Measurements from ENCODE around the gene MIS18BP1.
"Not testable (repeated sequence)": the region's sequence is repeated elsewhere in the genome, so short reads cannot be mapped to it uniquely, and the experiment has no call there.

The MIS18BP1 gene

DNA sequence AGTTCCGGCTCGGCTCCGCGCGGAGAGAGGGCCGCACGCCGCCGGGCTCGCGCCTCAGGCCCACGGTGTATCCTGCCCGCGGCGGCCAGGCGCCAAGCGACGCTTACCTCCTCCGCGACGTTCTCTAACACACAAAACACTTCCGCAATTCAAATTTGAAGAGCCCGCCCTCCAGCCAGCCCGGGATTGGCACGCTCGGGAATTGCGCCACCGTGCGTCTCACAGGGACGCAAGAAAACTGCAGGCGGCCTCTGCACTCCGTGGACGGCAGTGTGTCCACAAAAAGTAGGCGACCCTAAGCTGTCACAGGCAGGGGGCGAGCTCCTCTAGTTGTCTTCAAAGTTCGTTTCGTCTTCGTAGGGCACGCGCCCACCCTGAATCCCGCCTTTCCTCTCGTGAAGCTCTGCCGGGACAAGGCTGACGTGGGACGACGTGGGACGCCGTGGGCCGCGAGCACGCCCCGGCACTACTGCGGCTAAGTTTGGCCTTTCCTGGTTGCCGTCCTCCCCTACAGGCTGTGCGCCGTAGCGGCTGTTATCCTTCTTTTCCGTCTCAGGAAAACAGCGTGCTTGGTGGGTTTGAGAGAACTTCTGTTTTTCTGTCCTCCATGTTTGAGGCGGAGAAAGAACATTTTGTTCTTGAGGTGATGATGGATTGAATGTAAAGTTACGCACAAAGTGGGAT, at the start of gene MIS18BP1:
Gene MIS18BP1 (minus strand): TSS at position 133 of the 684 bp plus-strand sequence. CDS start 5,916 bp downstream, outside the sequence.
- Histone ChIP-seq H3K27ac (ENCODE audit: low read length) (peak within 1 kb of the TSS; percentile 96), H3K36me3 (ENCODE audit: control insufficient read depth in 1 of 2, insufficient read depth in 2 of 2, low read length in 2 of 2) (no peaks in the 10 kb centered on the region), H3K4me3 (ENCODE audit: low read depth in 1 of 2, low read length in 2 of 2) (peak within 1 kb of the TSS; percentile 88 to 89), H3K9me3 (ENCODE audit: control insufficient read depth in 1 of 2, low read length in 2 of 2) (peaks cover 4 to 5% of the 10 kb centered on the region in 2 donors), H3K4me1 (ENCODE audit: control insufficient read depth in 1 of 2, insufficient read depth in 2 of 2, low read length in 2 of 2) (peaks cover 6 to 7% of the 10 kb centered on the region in 2 donors), H3K27me3 (ENCODE audit: low read depth, low read length) (no peaks in the 10 kb centered on the region)

DNA sequence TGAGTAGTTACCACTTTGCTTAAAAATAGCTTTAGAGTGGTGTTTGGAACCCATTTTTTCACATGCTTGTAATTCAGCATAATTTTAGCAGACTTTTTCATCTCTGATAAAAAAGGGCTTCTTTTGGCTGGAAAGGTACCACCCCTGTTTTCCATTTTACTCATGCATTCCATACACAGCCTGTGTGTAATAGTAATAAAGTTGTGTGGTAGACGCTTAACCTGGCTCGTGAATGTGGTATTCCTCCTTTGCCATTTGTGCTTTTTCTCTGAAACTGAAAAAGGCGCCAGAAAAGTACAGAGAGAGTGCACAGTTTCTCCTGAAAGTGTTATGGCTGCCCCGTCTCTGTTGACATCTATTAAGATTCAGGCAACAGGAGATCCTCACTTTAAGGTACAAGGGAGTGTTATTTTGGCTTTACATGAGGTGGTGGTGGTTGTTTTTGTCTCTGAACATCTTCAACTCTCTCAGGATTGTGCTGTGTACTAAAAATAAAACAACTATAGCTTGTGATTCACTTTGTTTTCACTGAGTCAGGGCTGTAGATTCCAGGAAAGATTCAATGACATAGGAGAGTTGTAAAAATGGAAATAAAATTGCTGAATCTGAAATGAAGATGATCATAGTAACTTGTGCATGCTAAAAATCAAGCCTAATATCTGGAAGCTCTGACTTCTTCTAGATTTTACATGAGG, 45.6 kb upstream of the MIS18BP1 start:
- Histone ChIP-seq H3K4me1 (ENCODE audit: control insufficient read depth in 1 of 2, insufficient read depth in 2 of 2, low read length in 2 of 2) (no peaks in the 10 kb centered on the region), H3K27ac (ENCODE audit: low read length) (no peak overlapping the region), H3K9me3 (ENCODE audit: control insufficient read depth in 1 of 2, low read length in 2 of 2) (no peaks in the 10 kb centered on the region), H3K27me3 (ENCODE audit: low read depth, low read length) (no peaks in the 10 kb centered on the region), H3K4me3 (ENCODE audit: low read depth in 1 of 2, low read length in 2 of 2) (no peak overlapping the region), H3K36me3 (ENCODE audit: control insufficient read depth in 1 of 2, insufficient read depth in 2 of 2, low read length in 2 of 2) (no peaks in the 10 kb centered on the region)

DNA sequence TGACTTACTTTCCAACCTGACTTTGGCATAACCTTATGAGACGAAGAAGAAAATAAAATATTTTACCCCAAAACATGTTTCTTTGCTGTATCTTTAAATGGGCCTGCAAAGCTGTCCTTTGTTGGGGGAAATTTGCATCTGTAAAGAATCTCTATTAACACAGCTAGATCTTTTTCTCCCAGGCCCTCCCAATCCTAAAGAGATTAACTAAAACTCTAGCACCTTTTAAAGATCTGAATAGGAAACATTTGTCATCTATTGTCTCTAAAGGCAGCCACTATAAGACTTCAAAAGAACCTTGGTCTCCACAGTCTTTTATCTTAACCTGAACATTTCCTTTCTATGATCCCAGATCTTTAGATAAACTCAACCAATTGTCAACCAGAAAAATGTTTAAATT, 41.8 kb upstream of the MIS18BP1 start:
- H3K27me3 ChIP-seq (ENCODE audit: low read depth, low read length); H3K4me1 ChIP-seq (ENCODE audit: control insufficient read depth in 1 of 2, insufficient read depth in 2 of 2, low read length in 2 of 2); H3K27ac ChIP-seq (ENCODE audit: low read length); H3K4me3 ChIP-seq (ENCODE audit: low read depth in 1 of 2, low read length in 2 of 2); H3K9me3 ChIP-seq (ENCODE audit: control insufficient read depth in 1 of 2, low read length in 2 of 2); H3K36me3 ChIP-seq (ENCODE audit: control insufficient read depth in 1 of 2, insufficient read depth in 2 of 2, low read length in 2 of 2): not testable (repeated sequence)

DNA sequence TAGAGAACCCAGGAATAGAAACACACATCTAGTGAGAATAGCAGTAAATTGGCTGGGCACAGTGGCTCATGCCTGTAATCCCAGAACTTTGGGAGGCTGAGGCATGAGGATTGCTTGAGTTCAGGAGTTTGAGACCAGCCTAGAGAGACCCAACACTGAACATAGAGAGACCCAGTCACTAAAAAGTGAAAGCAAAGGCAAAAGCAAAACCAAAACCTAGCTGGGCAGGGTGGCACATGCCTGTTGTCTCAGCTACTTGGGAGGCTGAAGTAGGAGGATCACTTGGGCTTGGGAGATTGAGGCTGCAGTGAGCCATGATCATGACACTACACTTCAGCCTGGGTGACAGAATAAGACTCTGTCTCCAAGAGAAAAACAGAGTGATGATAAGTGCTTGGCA, 37.5 kb upstream of the MIS18BP1 start:
- Histone ChIP-seq H3K27ac (ENCODE audit: low read length) (no peak overlapping the region), H3K36me3 (ENCODE audit: control insufficient read depth in 1 of 2, insufficient read depth in 2 of 2, low read length in 2 of 2) (no peaks in the 10 kb centered on the region), H3K27me3 (ENCODE audit: low read depth, low read length) (no peaks in the 10 kb centered on the region), H3K4me3 (ENCODE audit: low read depth in 1 of 2, low read length in 2 of 2) (no peak overlapping the region), H3K4me1 (ENCODE audit: control insufficient read depth in 1 of 2, insufficient read depth in 2 of 2, low read length in 2 of 2) (no peaks in the 10 kb centered on the region), H3K9me3 (ENCODE audit: control insufficient read depth in 1 of 2, low read length in 2 of 2) (no peaks in the 10 kb centered on the region)

DNA sequence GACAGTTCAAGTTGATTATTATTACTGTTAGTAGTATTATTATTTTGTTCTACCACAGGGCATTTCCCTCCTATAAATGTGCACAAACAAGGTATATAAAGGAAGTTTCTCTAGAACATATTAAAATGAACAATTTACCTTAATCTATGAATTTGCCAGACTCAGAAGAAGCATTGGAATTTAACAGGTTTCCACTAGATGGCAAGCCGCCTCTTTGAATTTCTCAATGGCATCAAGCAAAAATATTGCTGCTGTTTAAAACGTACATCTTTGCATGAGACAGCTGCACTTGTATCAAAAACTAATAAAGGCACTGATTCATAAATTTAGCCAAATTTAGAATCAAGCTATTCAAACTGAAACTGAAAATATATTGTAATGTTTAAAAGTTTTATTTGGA, 34.6 kb upstream of the MIS18BP1 start:
- Histone ChIP-seq H3K9me3 (ENCODE audit: control insufficient read depth in 1 of 2, low read length in 2 of 2) (no peaks in the 10 kb centered on the region), H3K27ac (ENCODE audit: low read length) (no peak overlapping the region), H3K4me1 (ENCODE audit: control insufficient read depth in 1 of 2, insufficient read depth in 2 of 2, low read length in 2 of 2) (no peaks in the 10 kb centered on the region), H3K27me3 (ENCODE audit: low read depth, low read length) (no peaks in the 10 kb centered on the region), H3K4me3 (ENCODE audit: low read depth in 1 of 2, low read length in 2 of 2) (no peak overlapping the region), H3K36me3 (ENCODE audit: control insufficient read depth in 1 of 2, insufficient read depth in 2 of 2, low read length in 2 of 2) (no peaks in the 10 kb centered on the region)

DNA sequence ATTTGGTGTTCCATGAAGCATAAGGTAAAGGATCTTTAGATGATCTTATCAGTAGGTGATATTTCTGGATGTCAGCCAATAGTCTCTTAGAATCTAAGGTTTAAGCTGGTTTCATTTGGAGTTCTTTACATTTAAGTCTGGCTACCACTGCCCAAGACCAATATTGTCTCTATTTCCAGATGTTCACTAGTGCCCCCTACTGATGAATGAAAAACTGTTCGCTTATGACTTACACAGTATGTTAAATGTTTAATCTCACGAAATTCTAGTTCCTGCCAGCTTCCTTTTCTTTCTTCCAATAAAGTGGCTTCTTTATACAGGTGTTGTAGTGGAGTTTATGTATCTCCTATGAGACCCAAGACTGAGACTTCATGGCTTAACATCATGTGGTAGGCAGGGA, 31.8 kb upstream of the MIS18BP1 start:
- Histone ChIP-seq H3K27me3 (ENCODE audit: low read depth, low read length) (no peaks in the 10 kb centered on the region), H3K36me3 (ENCODE audit: control insufficient read depth in 1 of 2, insufficient read depth in 2 of 2, low read length in 2 of 2) (no peaks in the 10 kb centered on the region), H3K4me1 (ENCODE audit: control insufficient read depth in 1 of 2, insufficient read depth in 2 of 2, low read length in 2 of 2) (no peaks in the 10 kb centered on the region), H3K27ac (ENCODE audit: low read length) (no peak overlapping the region), H3K4me3 (ENCODE audit: low read depth in 1 of 2, low read length in 2 of 2) (no peak overlapping the region), H3K9me3 (ENCODE audit: control insufficient read depth in 1 of 2, low read length in 2 of 2) (no peaks in the 10 kb centered on the region)

DNA sequence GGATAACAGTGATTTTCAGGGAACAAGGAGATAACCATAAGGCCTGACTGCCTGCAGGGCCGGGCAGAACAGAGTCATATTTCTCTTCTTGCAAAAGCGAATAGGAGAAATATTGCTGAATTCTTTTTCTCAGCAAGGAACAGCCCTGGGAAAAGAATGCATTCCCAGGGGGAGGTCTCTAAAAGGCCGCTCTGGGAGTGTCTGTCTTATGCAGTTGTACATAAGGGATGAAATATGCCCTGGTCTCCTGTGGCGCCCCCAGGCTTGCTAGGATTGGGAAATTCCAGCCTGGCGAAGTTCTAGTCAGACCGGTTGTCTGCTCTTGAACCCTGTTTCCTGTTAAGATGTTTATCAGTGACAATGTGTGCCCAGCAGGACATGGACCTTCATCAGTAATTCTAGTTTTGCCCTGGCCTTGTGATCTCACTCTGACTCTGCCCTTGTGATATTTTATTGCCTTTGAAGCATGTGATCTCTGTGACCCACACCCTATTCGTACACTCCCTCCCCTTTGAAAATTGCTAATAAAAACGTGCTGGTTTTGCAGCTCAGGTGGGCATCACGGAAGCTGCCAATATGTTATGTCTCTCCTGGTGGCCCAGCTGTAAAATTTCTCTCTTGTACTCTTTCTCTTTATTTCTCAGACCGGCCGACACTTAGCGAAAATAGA, 28.9 kb upstream of the MIS18BP1 start:
- H3K4me1 ChIP-seq (ENCODE audit: control insufficient read depth in 1 of 2, insufficient read depth in 2 of 2, low read length in 2 of 2); H3K36me3 ChIP-seq (ENCODE audit: control insufficient read depth in 1 of 2, insufficient read depth in 2 of 2, low read length in 2 of 2); H3K9me3 ChIP-seq (ENCODE audit: control insufficient read depth in 1 of 2, low read length in 2 of 2); H3K27me3 ChIP-seq (ENCODE audit: low read depth, low read length); H3K27ac ChIP-seq (ENCODE audit: low read length); H3K4me3 ChIP-seq (ENCODE audit: low read depth in 1 of 2, low read length in 2 of 2): not testable (repeated sequence)

DNA sequence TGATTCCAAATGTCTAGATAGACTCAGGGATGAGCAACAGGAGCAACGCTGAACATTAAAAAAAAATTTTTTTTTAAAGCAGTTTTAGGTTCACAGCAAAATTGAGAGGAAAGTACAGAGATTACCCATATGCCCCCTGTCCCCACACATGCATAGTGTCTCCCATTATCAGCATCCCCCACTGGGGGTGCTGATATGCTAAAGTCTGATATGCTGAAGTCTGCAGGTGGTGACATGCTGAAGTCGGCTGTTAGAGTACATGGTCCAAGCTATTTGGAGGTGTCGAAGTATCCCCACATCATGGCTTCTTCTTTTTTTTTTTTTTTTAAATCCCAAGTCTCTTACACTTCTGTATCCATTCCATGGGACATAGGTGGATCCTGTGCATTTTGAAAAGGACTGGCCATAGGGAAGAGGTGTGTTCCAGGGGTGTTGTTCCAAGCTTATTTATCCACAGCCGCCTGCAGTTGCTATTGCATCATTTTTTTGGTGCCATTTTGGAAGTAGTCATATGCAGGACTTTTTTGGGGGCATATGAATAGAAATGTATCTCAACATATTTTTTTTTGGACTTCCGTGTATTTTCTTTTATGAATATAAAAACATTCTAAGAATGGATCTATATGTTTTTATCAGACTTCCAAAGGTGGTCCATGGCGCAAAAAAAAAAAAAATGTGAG, 19.0 kb upstream of the MIS18BP1 start:
- H3K27me3 ChIP-seq (ENCODE audit: low read depth, low read length): no peaks in the 10 kb centered on the region
- H3K4me1 ChIP-seq (ENCODE audit: control insufficient read depth in 1 of 2, insufficient read depth in 2 of 2, low read length in 2 of 2): no peaks in the 10 kb centered on the region
- no peaks in the 10 kb centered on the region for H3K9me3 ChIP-seq (ENCODE audit: control insufficient read depth in 1 of 2, low read length in 2 of 2)
- H3K4me3 ChIP-seq (ENCODE audit: low read depth in 1 of 2, low read length in 2 of 2): no peak overlapping the region
- no peaks in the 10 kb centered on the region for H3K36me3 ChIP-seq (ENCODE audit: control insufficient read depth in 1 of 2, insufficient read depth in 2 of 2, low read length in 2 of 2)
- no peak overlapping the region for H3K27ac ChIP-seq (ENCODE audit: low read length)

DNA sequence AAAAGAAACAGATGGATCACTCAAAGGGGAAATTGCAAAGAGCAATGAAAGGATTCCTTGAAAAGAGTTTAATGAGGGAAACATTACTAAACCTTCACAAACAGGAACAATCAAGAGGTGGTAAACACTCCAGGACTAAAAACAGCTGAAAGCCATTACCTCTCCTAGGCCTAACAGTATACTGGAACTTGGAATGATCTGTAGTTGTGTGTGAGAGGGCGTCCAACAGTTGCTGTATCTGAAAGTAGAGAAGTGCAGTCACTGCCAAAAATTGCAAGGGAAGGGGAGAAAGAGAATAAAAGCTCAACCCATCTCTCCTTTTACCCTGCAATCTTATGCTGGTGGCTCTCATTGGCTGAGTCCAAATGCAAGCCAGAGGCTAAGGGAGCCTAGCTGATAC, 17.0 kb upstream of the MIS18BP1 start:
- Histone ChIP-seq H3K4me1 (ENCODE audit: control insufficient read depth in 1 of 2, insufficient read depth in 2 of 2, low read length in 2 of 2) (no peaks in the 10 kb centered on the region), H3K9me3 (ENCODE audit: control insufficient read depth in 1 of 2, low read length in 2 of 2) (no peaks in the 10 kb centered on the region), H3K27ac (ENCODE audit: low read length) (no peak overlapping the region), H3K36me3 (ENCODE audit: control insufficient read depth in 1 of 2, insufficient read depth in 2 of 2, low read length in 2 of 2) (no peaks in the 10 kb centered on the region), H3K4me3 (ENCODE audit: low read depth in 1 of 2, low read length in 2 of 2) (no peak overlapping the region), H3K27me3 (ENCODE audit: low read depth, low read length) (no peaks in the 10 kb centered on the region)

DNA sequence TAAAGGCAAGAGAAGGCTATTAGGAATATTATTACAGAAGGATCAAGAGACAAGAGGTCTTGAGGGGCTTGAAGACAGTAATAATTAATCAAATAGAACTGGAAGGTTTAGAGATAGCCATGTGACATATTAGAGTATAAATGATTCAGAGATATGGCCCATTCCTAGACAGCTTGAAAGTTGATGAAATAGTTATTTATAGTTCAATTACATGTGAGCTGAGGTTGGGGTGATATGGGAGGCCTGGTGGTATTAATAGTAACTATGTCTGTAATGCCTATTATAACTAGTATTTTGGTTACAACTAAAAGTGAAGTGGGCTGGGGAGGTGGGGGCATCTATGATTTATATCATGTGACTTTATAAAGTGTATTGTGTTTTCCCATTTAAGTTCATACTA, 14.1 kb upstream of the MIS18BP1 start:
- H3K36me3 ChIP-seq (ENCODE audit: control insufficient read depth in 1 of 2, insufficient read depth in 2 of 2, low read length in 2 of 2): no peaks in the 10 kb centered on the region
- H3K9me3 ChIP-seq (ENCODE audit: control insufficient read depth in 1 of 2, low read length in 2 of 2): no peaks in the 10 kb centered on the region
- no peak overlapping the region for H3K4me3 ChIP-seq (ENCODE audit: low read depth in 1 of 2, low read length in 2 of 2)
- no peak overlapping the region for H3K27ac ChIP-seq (ENCODE audit: low read length)
- no peaks in the 10 kb centered on the region for H3K4me1 ChIP-seq (ENCODE audit: control insufficient read depth in 1 of 2, insufficient read depth in 2 of 2, low read length in 2 of 2)
- H3K27me3 ChIP-seq (ENCODE audit: low read depth, low read length): no peaks in the 10 kb centered on the region

DNA sequence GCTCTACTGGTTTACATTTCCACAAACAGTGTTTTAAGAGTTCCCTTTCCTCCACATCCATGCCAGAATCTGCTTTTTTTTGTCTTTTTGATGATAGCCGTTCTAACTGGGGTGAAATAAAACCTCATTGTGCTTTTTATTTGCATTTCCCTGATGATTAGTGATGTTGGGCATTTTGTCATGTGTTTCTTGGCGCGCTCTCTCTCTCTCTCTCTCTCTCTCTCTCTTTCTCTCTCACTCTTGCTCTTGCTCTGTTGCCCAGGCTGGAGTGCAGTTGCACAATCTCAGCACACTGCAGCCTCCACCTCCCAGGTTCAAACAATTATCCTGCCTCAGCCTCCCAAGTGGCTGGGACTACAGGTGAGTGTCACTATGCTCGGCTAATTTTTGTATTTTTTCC, 9.6 kb upstream of the MIS18BP1 start:
- H3K27ac ChIP-seq (ENCODE audit: low read length): no peak overlapping the region

More for the DNA sequence above, 9.6 kb upstream of the MIS18BP1 start:
- Histone ChIP-seq H3K27me3 (ENCODE audit: low read depth, low read length) (no peaks in the 10 kb centered on the region), H3K4me1 (ENCODE audit: control insufficient read depth in 1 of 2, insufficient read depth in 2 of 2, low read length in 2 of 2) (no peaks in the 10 kb centered on the region), H3K9me3 (ENCODE audit: control insufficient read depth in 1 of 2, low read length in 2 of 2) (peaks cover 7 to 14% of the 10 kb centered on the region in 2 donors), H3K36me3 (ENCODE audit: control insufficient read depth in 1 of 2, insufficient read depth in 2 of 2, low read length in 2 of 2) (no peaks in the 10 kb centered on the region), H3K4me3 (ENCODE audit: low read depth in 1 of 2, low read length in 2 of 2) (no peak overlapping the region)

Data from muscle layer of duodenum (tissue), 2 donors.